Measurements from ENCODE around the gene TBXA2R.

GRCh38 chr19:3633559-3633988 is 26.9 kb upstream of the TBXA2R start:
- TF ChIP-seq USF2 (CRISPR knock-in tag; IDR thresholded peaks at IDR 0.05) (no peak), CBFB (CRISPR knock-in tag; IDR thresholded peaks at IDR 0.05; ENCODE audit: low read depth) (no peak), CREB1 (CRISPR knock-in tag; IDR thresholded peaks at IDR 0.05) (no peak), RORB (CRISPR knock-in tag; IDR thresholded peaks at IDR 0.05) (no peak), NR2C2 (CRISPR knock-in tag; IDR thresholded peaks at IDR 0.05) (no peak), TCF7 (CRISPR knock-in tag; IDR thresholded peaks at IDR 0.05; ENCODE audit: low read depth) (no peak), SP1 (CRISPR knock-in tag; conservative IDR thresholded peaks at IDR 0.05) (no peak), ETV6 (CRISPR knock-in tag; IDR thresholded peaks at IDR 0.05) (no peak), KAT7 (CRISPR knock-in tag; IDR thresholded peaks at IDR 0.05; ENCODE audit: borderline replicate concordance) (no peak), SMAD3 (CRISPR knock-in tag; IDR thresholded peaks at IDR 0.05; ENCODE audit: borderline replicate concordance) (no peak), ZNF121 (CRISPR knock-in tag; IDR thresholded peaks at IDR 0.05) (no peak), GABPB1 (CRISPR knock-in tag; IDR thresholded peaks at IDR 0.05) (no peak)
- TF ChIP-seq, protein P1, sequence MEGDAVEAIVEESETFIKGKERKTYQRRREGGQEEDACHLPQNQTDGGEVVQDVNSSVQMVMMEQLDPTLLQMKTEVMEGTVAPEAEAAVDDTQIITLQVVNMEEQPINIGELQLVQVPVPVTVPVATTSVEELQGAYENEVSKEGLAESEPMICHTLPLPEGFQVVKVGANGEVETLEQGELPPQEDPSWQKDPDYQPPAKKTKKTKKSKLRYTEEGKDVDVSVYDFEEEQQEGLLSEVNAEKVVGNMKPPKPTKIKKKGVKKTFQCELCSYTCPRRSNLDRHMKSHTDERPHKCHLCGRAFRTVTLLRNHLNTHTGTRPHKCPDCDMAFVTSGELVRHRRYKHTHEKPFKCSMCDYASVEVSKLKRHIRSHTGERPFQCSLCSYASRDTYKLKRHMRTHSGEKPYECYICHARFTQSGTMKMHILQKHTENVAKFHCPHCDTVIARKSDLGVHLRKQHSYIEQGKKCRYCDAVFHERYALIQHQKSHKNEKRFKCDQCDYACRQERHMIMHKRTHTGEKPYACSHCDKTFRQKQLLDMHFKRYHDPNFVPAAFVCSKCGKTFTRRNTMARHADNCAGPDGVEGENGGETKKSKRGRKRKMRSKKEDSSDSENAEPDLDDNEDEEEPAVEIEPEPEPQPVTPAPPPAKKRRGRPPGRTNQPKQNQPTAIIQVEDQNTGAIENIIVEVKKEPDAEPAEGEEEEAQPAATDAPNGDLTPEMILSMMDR (IDR thresholded peaks at IDR 0.05): no peak
